ENCODE data around the gene FLNB.

- TF ChIP-seq CTCF (tag by site-specific recombination; IDR thresholded peaks at IDR 0.05) (no peak), ZBTB26 (tag by site-specific recombination; optimal IDR thresholded peaks at IDR 0.05) (no peak), ZFP41 (tag by site-specific recombination; IDR thresholded peaks at IDR 0.05; ENCODE audit: borderline replicate concordance) (no peak), ZNF510 (tag by site-specific recombination; IDR thresholded peaks at IDR 0.05; ENCODE audit: insufficient replicate concordance) (no peak)
Observed at GRCh38 chr3:58178528-58179234, 170.5 kb downstream of the FLNB start.

All from HEK293 (cell line).